HG03159 (cell line): ENCODE measurements around the gene TJP3.
A peak's percentile ranks its signal among the peaks of the same experiment; 100 is the strongest.
"Not testable (repeated sequence)": the region's sequence is repeated elsewhere in the genome, so short reads cannot be mapped to it uniquely, and the experiment has no call there.

Source experiments
- ATAC-seq: cut with Tn5 transposase; IDR thresholded peaks from one replicate; pipeline ENCODE4 v1.9.1; 2021; ENCODE audit warnings: mild to moderate bottlenecking, moderate library complexity; ENCODE audit not compliant: unreplicated experiment

Gene TJP3

DNA sequence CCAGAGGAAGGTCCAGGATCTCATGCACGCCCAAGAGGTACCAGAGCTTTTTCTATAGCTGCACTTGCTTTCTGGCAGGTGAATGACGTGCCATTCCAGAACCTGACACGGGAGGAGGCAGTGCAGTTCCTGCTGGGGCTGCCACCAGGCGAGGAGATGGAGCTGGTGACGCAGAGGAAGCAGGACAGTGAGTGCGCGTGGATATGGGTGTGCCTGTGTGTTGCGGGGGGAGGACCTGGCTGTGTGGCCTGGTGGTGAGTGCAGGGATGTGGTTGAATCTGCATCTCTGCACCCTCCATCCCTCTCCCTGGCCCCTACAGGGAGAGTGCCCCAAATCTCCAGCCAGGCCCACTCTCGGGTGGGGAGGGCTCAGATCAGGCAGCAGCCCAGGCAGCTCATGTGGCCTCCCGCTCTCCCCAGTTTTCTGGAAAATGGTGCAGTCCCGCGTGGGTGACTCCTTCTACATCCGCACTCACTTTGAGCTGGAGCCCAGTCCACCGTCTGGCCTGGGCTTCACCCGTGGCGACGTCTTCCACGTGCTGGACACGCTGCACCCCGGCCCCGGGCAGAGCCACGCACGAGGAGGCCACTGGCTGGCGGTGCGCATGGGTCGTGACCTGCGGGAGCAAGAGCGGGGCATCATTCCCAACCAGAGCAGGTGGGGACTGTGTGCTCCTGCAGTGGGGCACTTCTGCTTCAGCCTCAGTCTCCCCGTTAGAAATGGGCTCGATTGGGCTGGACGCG, 30.5 kb downstream of the TJP3 start:
- ATAC-seq: no peak

DNA sequence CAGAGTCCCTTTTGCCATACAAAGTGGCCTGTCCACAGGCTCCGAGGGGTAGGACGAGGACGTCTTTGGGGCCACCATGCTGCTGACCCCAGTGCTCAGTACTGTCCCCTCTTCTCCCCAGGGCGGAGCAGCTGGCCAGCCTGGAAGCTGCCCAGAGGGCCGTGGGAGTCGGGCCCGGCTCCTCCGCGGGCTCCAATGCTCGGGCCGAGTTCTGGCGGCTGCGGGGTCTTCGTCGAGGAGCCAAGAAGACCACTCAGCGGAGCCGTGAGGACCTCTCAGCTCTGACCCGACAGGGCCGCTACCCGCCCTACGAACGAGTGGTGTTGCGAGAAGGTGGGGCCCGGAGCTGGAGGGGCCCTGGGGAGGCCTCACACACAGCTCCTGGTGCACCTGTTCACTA, 32.2 kb downstream of the TJP3 start:
- no peak for ATAC-seq

DNA sequence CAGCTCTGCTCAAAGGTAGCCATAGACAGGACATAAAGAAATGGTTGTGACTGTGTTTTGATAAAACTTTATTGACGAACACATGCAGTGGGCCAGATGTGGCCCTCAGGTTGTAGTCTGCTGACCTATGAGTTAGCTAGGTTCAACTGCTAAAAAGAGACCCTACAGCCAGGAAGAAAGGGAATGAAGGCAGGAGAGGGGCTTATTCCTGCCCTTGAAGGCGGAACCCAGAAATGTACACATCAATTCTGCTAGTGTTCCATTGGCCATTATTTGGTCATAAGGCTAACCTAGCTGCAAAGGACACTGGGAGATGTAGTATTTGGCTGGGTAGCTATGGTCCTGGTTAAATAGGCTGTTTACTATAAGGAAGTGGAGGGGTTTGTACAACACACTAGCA, 35.3 kb downstream of the TJP3 start:
- no peak for ATAC-seq

DNA sequence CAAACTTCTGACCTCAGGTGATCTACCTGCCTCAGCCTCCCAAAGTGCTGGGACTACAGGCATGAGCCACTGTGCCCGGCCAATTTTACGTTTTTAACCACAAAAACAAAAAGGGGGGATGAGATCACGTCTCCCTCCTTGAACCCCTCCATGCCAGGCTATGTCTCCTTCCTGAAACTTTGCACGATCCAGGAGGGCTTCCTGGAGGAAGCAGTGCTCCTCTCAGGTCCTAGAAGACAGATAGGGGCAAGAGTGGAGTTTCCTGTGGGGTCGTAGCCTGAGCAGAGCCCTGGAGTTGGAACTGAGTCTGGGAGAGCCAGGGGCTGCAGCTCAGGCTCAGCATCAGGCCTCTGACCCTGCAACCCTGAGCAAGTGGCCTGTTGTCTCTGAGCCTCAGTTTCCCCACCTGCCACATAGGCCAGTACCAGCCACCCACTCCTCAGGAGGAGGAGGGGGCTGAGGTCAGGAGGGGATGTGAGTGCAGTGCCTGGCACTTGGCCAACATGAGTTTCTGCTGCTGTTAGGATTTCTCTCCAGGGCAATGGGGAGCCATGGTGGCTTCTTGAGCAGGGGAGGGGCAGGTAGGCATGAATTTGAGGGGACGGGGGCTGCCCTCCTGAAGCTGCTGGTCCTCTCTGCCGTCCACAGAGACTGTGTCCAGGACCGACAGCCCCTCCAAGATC, 37.3 kb downstream of the TJP3 start:
- no peak for ATAC-seq

DNA sequence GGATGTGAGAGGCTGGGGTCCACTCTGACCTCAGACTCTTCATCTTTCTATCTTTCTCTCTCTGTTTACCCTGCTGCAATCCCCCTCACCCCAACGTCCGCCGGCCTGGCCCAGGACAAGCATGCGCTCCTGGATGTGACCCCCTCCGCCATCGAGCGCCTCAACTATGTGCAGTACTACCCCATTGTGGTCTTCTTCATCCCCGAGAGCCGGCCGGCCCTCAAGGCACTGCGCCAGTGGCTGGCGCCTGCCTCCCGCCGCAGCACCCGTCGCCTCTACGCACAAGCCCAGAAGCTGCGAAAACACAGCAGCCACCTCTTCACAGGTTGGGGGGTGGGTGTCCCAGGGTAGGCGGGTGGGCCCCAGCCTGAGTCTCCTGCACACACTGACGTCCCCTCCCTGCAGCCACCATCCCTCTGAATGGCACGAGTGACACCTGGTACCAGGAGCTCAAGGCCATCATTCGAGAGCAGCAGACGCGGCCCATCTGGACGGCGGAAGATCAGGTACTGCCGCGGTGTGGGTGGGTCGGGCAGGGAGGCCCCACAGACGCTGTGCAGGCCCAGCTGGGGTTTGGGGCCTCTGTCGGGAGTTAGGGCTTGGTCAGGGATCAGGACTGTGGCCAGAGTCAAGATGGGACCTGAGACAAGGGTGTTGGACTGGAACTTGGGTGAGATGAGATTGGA, 38.3 kb downstream of the TJP3 start:
- ATAC-seq: no peak

DNA sequence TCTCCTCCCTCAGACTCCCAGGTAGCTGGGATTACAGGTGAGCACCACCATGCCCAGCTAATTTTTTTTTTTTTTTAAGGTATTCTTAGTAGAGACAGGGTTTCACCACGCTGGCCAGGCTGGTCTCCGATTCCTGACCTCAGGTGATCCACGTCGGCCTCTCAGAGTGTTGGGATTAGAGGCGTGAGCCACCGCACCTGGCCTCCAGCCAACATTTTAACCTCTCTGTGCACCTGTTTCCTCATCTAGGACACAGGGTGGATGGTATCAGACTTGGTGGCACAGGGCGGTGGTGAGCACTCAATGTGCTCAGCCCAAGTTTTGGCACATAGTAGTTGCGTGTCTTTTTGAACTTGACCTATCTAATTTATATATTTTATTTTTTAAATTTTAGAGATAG, 40.8 kb downstream of the TJP3 start:
- no peak for ATAC-seq

DNA sequence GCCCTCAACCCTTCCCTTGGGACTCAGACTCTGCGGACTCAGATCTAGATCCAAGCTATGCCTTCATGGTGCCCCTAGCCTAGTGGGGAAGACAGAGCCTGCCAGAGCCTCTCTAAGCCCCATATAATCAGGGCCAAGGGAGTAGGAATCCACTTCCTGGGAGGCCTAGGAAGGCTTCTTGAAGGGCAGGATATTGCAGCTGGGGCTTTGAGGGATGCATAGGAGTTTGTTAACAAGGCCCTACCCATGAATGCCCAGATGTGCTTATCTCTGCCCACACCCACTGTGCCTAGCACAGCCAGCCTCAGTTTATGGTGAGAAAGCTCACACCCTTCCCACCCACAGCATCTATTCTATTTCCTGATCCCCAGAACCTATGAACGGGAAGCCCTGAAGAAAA, 42.0 kb downstream of the TJP3 start:
- ATAC-seq: no peak

DNA sequence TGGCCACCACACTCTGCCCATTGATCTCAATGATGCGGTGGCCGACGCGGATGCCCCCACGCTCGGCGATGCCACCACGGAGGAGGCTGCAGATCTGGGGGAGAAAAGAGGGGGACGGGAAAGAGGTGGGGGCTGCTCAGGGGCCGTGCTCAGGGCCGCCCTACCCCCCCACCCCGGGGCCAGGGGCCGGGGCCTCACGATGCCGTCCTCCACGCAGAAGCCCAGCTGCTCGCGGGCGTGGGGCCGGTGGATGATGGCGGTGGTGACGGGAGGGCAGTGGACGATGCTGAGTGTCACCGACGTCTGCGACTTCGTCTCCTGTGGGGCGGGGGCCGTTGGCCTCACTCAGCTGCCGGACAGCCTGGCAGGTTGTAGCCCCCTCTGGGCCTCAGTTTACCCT, 43.1 kb downstream of the TJP3 start:
- ATAC-seq: no peak

DNA sequence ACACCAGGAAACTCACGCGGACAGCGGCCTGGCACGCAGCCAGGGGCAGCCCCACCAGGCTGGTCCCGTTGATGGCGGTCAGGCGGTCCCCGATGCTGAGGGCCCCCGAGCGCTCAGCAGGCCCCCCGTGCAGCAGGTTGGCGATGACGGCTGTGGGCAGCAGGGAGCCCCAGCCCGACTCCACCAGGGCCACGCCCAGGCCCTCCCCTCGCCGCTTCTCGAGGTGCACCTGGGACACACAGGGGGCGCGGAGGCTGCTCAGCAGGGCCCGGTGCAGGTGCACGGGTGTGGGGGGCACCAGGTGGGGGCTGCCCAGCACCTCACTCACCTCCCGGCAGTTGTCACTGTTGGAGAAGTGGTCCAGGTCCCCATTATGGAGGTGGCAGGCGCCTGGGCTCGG, 44.3 kb downstream of the TJP3 start:
- no peak for ATAC-seq

DNA sequence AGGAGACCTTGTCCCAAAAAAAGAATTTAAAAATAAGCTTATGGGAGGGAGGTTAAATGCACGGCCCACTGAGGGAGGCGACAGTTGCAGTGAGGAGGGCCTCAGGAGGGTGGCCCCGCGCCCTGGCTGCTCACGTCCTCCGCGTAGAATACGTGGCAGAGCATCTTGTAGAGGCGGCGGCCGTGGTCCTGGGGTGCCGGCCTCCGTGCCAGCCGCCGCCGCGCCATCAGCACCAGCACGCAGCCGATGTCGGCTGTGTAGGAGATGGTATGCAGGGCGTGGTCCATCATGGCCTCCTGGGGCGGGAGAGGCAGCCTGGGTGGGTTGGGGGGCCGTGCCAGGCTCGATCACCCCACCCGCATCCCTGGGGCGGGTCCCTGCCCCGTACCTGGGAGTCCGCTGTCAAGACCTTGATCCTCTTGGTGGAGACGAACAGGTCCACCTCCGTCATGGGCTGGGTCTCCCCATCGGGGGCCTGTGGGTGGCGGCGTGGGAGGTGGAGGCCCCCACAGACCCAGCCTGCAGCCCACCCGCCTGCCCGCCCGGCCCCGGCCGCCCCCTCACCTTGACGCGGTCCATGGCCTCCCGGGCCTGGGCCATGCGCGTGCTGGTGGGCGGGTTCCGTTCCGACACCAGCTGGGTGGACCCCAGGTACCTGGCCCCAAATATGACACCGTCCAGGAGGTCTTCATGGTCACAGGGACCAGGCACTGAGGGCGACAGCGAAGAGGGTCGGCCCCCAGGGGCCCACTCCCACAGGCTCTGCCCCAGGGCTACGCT, 45.6 kb downstream of the TJP3 start:
- ATAC-seq: no peak

DNA sequence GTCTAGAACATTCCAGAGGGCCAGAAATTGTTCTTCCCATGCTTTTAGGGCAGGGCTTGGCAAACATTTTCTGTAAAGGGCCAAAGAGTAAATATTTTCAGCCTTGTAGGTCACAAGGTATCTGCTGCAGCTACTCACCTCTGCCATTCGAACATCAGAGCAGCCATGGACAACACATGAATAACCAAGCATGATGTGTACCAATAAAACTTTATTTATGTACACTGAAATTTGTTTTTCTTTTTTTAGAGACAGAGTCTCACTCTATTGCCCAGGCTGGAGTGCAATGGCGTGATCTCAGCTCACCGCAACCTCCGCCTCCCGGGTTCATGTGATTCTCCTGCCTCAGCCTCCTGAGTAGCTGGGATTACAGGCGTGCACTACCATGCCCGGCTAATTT, 49.5 kb downstream of the TJP3 start:
- ATAC-seq: not testable (repeated sequence)

DNA sequence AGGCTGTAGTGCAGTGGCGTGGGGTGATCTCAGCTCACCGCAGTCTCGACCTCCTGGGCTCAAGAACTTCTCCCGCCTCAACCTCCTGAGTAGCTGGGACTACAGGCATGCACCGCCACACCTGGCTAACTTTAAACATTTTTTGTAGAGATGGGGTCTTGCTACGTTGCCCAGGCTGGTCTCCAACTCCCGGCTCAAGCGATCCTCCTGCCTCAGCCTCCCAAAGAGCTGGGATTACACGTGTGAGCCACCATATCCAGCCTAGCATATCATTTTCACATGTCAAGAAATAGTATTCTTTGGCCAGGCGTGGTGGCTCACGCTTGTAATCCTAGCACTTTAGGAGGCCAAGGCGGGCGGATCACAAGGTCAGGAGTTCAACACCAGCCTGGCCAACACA, 50.1 kb downstream of the TJP3 start:
- not testable (repeated sequence) for ATAC-seq

DNA sequence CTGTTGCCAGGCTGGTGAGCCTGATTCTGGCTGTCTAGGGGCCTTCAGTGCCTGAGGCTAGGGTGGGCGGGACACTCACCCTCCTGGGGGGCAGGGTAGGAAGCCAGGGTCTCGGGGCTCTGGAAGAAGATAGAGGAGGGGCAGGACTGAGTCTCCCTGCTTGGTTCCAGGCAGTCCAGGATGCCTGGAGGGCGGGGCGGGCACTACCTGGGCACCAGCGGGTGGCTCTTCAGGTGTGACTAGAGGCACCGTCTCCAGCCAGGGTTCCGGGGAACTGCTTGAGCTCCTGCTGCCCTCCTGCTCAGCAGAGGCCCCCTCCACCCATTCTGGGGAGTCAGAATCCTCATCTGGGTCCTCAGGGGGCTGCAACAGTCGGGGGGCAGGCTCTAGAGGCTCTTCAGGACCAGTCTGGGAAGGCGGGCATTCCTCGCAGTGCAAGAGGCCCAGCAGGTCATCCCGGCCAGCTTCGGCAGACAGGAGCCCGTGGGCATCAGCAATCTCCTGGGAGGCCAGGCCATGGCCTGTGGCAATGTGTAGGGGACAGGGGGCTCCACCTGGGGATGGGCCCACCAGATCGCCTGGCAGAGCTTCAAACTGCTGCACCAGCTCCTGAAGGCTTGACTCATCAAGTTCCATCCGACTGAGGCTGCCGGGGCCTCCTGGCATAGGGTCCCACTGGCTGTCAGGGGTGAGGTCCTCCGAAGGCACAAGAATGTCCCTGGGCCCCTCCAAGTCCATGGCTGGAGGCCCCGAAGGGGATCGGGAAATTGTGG, 51.5 kb downstream of the TJP3 start:
- no peak for ATAC-seq

DNA sequence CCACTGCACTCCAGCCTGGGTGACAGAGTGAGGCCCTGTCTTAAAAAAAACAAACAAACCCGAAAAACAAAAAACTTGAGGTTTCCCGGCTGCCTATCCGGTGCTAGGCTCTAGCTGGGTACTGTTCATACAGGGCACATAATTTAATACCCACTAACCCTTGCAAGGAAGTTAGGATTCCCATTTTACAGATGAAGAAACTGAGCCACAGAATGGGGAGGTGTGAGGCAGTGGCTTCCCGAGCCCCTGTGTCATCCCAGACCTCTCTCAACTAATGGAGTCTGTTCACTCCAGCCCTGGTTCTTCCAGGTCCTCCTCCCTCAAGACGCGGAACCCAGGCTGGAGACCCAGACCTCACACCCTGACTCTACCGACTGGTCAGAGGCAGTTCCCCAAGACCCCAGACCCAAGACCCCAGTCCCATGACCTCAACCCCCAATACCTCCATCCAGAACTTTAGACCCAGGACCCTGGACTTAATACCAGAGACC, 52.7 kb downstream of the TJP3 start:
- no peak for ATAC-seq

DNA sequence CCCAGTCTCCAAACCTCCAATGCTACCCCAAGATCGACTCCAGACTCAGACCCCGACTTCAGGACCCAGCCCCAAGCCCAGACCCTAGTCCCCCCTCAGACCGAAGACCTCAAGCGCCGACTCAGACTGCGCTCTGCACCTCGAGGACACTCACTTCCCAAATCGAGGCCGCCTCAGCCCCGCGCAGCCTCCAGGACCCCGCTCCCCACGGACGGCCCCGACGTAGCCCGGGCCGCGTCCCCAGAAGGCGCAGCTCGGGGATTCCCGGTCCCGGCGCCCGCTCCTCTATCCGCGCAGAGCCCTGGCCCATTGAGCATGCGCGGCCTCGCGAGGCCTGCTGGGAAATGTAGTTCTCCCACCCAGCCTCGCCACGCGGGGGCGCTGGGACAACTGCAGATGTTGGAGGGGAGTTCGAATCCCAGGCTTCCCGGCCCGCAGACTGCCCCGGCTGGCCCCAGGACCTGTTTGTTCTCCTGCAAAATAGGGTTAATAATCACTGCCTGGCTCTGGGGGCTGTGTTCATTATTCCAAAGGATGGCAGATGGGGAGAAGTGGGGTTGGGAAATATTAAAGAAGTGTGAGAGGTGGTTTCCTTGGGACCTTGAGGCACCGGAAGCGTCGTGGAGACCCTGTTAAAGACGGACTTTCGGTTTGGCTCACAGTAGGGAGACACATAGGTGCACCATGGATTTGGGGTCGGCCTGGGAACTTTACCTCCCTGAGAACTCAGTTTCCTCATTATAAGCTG, 53.4 kb downstream of the TJP3 start, which contains the start of gene APBA3:
Gene APBA3 (minus strand): TSS at position 311 of the 748 bp plus-strand sequence. CDS start 1,428 bp downstream, outside the sequence.
- ATAC-seq: peak; percentile 38

DNA sequence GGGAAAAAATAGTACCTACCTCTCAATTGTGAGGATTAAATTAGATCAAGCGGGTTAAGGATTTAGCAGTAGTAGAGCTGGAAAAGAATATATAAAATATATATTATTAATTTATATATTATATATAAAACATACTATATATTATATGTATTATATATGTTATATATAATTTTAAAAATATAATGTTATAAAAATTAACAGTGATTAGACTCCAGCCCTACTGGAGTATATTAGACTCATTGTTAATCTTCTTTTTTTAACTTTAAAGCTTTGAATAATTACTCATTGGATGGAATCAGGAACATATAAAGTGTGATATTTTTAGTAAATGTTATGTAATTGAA, 53.9 kb downstream of the TJP3 start:
- no peak for ATAC-seq

DNA sequence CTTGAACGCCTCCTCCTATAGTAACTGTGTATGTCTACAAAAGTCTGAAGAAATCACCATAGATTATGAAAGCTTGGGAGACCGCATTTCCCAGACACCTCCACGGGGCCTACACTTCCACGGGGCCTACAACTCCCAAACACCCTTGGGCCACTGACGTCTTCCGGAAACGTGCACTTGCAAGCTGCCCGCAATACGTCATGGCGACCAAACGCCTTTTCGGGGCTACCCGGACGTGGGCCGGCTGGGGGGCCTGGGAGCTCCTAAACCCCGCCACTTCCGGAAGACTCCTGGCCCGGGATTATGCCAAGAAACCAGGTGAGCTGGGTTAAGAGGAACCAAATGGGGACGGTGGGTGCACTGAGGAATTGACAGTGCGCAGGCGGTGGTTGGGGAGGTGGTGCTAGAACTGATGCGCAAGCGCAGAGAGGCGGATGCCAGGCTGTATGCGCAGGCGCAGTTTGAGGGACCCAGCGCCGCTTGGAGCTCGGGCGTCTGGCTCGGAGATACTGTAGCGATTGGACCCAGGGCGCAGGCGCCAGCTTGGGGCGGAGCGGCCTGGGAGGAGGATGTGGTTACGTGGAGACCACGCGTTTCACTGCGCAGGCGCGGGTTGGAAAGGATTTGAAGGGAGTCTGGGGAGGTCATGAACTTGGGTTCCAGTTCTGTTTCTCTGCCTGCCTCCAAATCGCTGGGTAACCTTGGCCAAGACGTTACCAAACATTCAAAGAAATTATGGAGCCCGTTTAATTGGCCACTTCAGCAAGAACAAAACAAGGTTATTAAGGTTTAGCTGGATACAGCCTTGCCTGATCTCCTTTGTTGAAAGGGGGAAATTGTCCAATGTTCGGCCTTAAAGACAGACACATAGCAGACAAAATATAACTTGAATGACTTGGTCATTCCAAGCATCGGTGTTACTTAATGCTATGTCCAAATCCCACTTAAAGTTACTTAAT, 54.6 kb downstream of the TJP3 start, which contains the start of gene MRPL54:
Gene MRPL54 (plus strand): TSS at position 182 of the 959 bp plus-strand sequence. CDS start 19 bp downstream, at position 201.
- peak; percentile 68 for ATAC-seq

DNA sequence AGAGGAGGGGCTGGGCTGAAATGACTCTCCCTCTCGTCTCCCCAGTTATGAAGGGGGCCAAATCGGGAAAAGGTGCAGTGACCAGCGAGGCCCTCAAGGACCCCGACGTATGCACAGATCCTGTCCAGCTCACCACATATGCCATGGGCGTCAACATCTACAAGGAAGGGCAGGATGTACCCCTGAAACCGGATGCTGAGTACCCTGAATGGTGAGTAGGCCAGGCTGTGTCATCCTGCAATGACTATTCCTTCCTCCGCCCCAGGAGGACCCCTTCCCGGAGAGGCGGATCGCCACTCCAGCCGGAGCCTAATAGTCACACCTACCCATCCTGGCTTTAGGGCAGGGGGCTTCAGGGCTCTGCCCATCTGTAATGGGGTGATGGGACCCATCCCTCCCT, 56.9 kb downstream of the TJP3 start:
- ATAC-seq: no peak
